Endometrial microvascular endothelial cells (primary cell): ENCODE data around the gene ABCA1. TPM values are rescaled to one million over a fixed set of nuclear protein-coding genes. Genes with fewer than 3 reads are reported as not detected.

Experiments
- in situ Hi-C: cut with HindIII; loops from 2 replicates; pipeline ENCODE4 v1.10.0; 2017; ENCODE audit warnings: low sequenced_read_pairs, low pct_unique_long_range_greater_than_20kb; ENCODE audit errors: inconsistent ontology term
- total RNA-seq: library from RNA; depleted of rRNA; stranded (reverse); fragments of >200 nt; gene quantifications from one replicate; pipeline ENCODE4 v1.2.3, GENCODE V29; 2015; ENCODE audit errors: inconsistent ontology term

Gene ABCA1
- total RNA-seq, 1 donor from 2014 or later: 1.3 TPM

GRCh38 chr9:104882086-104882485, 45.9 kb downstream of the ABCA1 start:
- in situ Hi-C loops: no loop called here

- in situ Hi-C loops: no loop called here
Measured at GRCh38 chr9:104879555-104880309, 48.2 kb downstream of the ABCA1 start.

GRCh38 chr9:104876587-104876986, 51.4 kb downstream of the ABCA1 start:
- in situ Hi-C loops: no loop called here

- in situ Hi-C loops: no loop called here
Measured at GRCh38 chr9:104875897-104876296, 52.1 kb downstream of the ABCA1 start.

GRCh38 chr9:104875320-104875719, 52.6 kb downstream of the ABCA1 start:
- in situ Hi-C loops: no loop called here

- in situ Hi-C loops: no loop called here
Measured at GRCh38 chr9:104873489-104873850, 54.5 kb downstream of the ABCA1 start.

- in situ Hi-C loops: no loop called here
Measured at GRCh38 chr9:104872656-104873488, 55.1 kb downstream of the ABCA1 start.

GRCh38 chr9:104871961-104872527, 55.9 kb downstream of the ABCA1 start:
- in situ Hi-C loops: no loop called here

GRCh38 chr9:104869811-104870210, 58.1 kb downstream of the ABCA1 start:
- in situ Hi-C loops: no loop called here

- in situ Hi-C loops: no loop called here
Measured at GRCh38 chr9:104868687-104869404, 59.1 kb downstream of the ABCA1 start.

GRCh38 chr9:104868303-104868686, 59.7 kb downstream of the ABCA1 start:
- in situ Hi-C loops: no loop called here

GRCh38 chr9:104866191-104866590, 61.8 kb downstream of the ABCA1 start:
- in situ Hi-C loops: no loop called here

- in situ Hi-C loops: no loop called here
Measured at GRCh38 chr9:104864675-104865104, 63.3 kb downstream of the ABCA1 start.

GRCh38 chr9:104863180-104863883, 64.6 kb downstream of the ABCA1 start:
- in situ Hi-C loops: no loop called here

GRCh38 chr9:104861397-104861796, 66.6 kb downstream of the ABCA1 start:
- in situ Hi-C loops: no loop called here

- in situ Hi-C loops: no loop called here
Measured at GRCh38 chr9:104860263-104860662, 67.7 kb downstream of the ABCA1 start.

GRCh38 chr9:104858846-104859245, 69.1 kb downstream of the ABCA1 start:
- in situ Hi-C loops: no loop called here

GRCh38 chr9:104858271-104858670, 69.7 kb downstream of the ABCA1 start:
- in situ Hi-C loops: no loop called here
